ENCODE results near the gene CTU1. TPM values are rescaled to one million over a fixed set of nuclear protein-coding genes. Genes with fewer than 3 reads are reported as not detected.
"Not testable (repeated sequence)": the region's sequence is repeated elsewhere in the genome, so short reads cannot be mapped to it uniquely, and the experiment has no call there.

Gene CTU1
- total RNA-seq, 1 experiment from 2014 or later: 9.3 TPM

DNA sequence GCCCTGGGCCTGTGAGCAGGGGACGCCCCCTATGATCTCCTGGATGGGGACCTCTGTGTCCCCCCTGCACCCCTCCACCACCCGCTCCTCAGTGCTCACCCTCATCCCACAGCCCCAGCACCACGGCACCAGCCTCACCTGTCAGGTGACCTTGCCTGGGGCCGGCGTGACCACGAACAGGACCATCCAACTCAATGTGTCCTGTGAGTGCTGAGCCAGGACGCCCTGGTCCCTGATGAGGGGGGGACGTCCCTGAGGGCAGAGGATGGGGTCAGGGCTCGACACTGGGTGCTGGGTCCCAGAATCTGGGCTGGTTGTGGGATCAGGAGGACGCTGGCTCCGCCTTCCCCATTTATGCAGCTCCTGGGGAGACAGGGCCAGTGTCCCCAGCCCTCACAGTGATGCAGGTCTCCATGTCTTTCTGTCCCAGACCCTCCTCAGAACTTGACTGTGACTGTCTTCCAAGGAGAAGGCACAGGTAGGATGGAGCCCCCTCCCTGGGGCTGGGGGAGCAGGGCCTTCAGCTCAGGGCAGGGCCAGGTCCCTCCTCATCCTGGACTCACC is 36.4 kb upstream of the CTU1 start:
- no peaks in the 10 kb centered on the region for H3K9me3 ChIP-seq (ENCODE audit: control insufficient read depth, insufficient read depth, low read depth, low read length)
- intact Hi-C loops (cut with micrococcal nuclease; ENCODE audit: unreplicated experiment): no loop called here
- H3K4me3 ChIP-seq (ENCODE audit: low read depth in 2 of 2, low read length in 2 of 2): no peak overlapping the region
- DNase-seq (ENCODE audit: low read depth, low spot score) (no peak), ATAC-seq (no peak)
- no peaks in the 10 kb centered on the region; the same call in 1 of the 2 replicates for H3K27me3 ChIP-seq (ENCODE audit: control insufficient read depth, insufficient read depth, low read length)
- in situ Hi-C loops (cut with HindIII; ENCODE audit: low pct_unique_long_range_greater_than_20kb, low sequenced_read_pairs): no loop called here
- ChIA-PET POLR2A (no interaction called here), CTCF (interaction anchor here (0.6 kb wide), 1 partner anchor 106 kb away, joined by 3 read pairs; no protein-coding TSS in a partner anchor)
- no peaks in the 10 kb centered on the region for H3K4me1 ChIP-seq (ENCODE audit: control insufficient read depth, insufficient read depth, low read length)
- no peaks in the 10 kb centered on the region for H3K36me3 ChIP-seq (ENCODE audit: control insufficient read depth, insufficient read depth, low read length)
- no peak overlapping the region for H3K27ac ChIP-seq (ENCODE audit: low read length)
- TF ChIP-seq POLR2AphosphoS5 (IDR thresholded peaks at IDR 0.05; ENCODE audit: low read depth, low read length) (no peak), REST (IDR thresholded peaks at IDR 0.05; ENCODE audit: insufficient read depth in 1 of 2, low read depth in 2 of 2, low read length in 1 of 2) (no peak), TCF7L2 (IDR thresholded peaks at IDR 0.05; ENCODE audit: low read depth, low read length) (no peak), SIN3A (IDR thresholded peaks at IDR 0.05; ENCODE audit: borderline replicate concordance, insufficient read depth, low read depth, low read length) (no peak)
- TF ChIP-seq, protein P1, sequence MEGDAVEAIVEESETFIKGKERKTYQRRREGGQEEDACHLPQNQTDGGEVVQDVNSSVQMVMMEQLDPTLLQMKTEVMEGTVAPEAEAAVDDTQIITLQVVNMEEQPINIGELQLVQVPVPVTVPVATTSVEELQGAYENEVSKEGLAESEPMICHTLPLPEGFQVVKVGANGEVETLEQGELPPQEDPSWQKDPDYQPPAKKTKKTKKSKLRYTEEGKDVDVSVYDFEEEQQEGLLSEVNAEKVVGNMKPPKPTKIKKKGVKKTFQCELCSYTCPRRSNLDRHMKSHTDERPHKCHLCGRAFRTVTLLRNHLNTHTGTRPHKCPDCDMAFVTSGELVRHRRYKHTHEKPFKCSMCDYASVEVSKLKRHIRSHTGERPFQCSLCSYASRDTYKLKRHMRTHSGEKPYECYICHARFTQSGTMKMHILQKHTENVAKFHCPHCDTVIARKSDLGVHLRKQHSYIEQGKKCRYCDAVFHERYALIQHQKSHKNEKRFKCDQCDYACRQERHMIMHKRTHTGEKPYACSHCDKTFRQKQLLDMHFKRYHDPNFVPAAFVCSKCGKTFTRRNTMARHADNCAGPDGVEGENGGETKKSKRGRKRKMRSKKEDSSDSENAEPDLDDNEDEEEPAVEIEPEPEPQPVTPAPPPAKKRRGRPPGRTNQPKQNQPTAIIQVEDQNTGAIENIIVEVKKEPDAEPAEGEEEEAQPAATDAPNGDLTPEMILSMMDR (IDR thresholded peaks at IDR 0.05): no peak
- BruUV-seq (replicated peaks): no TSS peak

- POLR2A ChIA-PET: no interaction called here
- ATAC-seq (no peak), DNase-seq (ENCODE audit: low read depth, low spot score) (no peak)
- BruUV-seq (replicated peaks): no TSS peak
- intact Hi-C loops (cut with micrococcal nuclease; ENCODE audit: unreplicated experiment) (no loop called here), in situ Hi-C loops (cut with HindIII; ENCODE audit: low pct_unique_long_range_greater_than_20kb, low sequenced_read_pairs) (no loop called here)
- H3K36me3 ChIP-seq (ENCODE audit: control insufficient read depth, insufficient read depth, low read length): no peaks in the 10 kb centered on the region
- no peaks in the 10 kb centered on the region for H3K9me3 ChIP-seq (ENCODE audit: control insufficient read depth, insufficient read depth, low read depth, low read length)
- no peaks in the 10 kb centered on the region for H3K4me1 ChIP-seq (ENCODE audit: control insufficient read depth, insufficient read depth, low read length)
- no peak overlapping the region for H3K27ac ChIP-seq (ENCODE audit: low read length)
- no peak overlapping the region for H3K4me3 ChIP-seq (ENCODE audit: low read depth in 2 of 2, low read length in 2 of 2)
- CTCF ChIA-PET: no interaction called here
- H3K27me3 ChIP-seq (ENCODE audit: control insufficient read depth, insufficient read depth, low read length): no peaks in the 10 kb centered on the region; the same call in 1 of the 2 replicates
- TF ChIP-seq TCF7L2 (IDR thresholded peaks at IDR 0.05; ENCODE audit: low read depth, low read length): no peak
- no peak for TF ChIP-seq SIN3A (IDR thresholded peaks at IDR 0.05; ENCODE audit: borderline replicate concordance, insufficient read depth, low read depth, low read length)
- no peak for TF ChIP-seq REST (IDR thresholded peaks at IDR 0.05; ENCODE audit: insufficient read depth in 1 of 2, low read depth in 2 of 2, low read length in 1 of 2)
- no peak for TF ChIP-seq POLR2AphosphoS5 (IDR thresholded peaks at IDR 0.05; ENCODE audit: low read depth, low read length)
- TF ChIP-seq, protein P1 (IDR thresholded peaks at IDR 0.05): no peak
Measured at GRCh38 chr19:51143486-51143885, 35.3 kb upstream of the CTU1 start.

- DNase-seq (ENCODE audit: low read depth, low spot score); H3K27ac ChIP-seq (ENCODE audit: low read length); H3K4me1 ChIP-seq (ENCODE audit: control insufficient read depth, insufficient read depth, low read length); in situ Hi-C loops (cut with HindIII; ENCODE audit: low pct_unique_long_range_greater_than_20kb, low sequenced_read_pairs); H3K27me3 ChIP-seq (ENCODE audit: control insufficient read depth, insufficient read depth, low read length); ATAC-seq; BruUV-seq (replicated peaks); H3K36me3 ChIP-seq (ENCODE audit: control insufficient read depth, insufficient read depth, low read length); H3K4me3 ChIP-seq (ENCODE audit: low read depth in 2 of 2, low read length in 2 of 2); POLR2A ChIA-PET; CTCF ChIA-PET; H3K9me3 ChIP-seq (ENCODE audit: control insufficient read depth, insufficient read depth, low read depth, low read length); intact Hi-C loops (cut with micrococcal nuclease; ENCODE audit: unreplicated experiment): not testable (repeated sequence)
Measured at GRCh38 chr19:51142809-51143475, 34.7 kb upstream of the CTU1 start.

All from Panc1 (cell line).